Measurements from ENCODE around the gene NRXN3.

Gene NRXN3

GRCh38 chr14:79331830-79332229 lies 1161.7 kb downstream of the NRXN3 start:
- TF ChIP-seq CTBP1 (IDR thresholded peaks at IDR 0.05; ENCODE audit: borderline replicate concordance) (no peak), LEF1 (IDR thresholded peaks at IDR 0.05; ENCODE audit: borderline replicate concordance) (no peak), ELF4 (IDR thresholded peaks at IDR 0.05) (peak; percentile 85), NFRKB (IDR thresholded peaks at IDR 0.05) (no peak), ZNF384 (IDR thresholded peaks at IDR 0.05) (no peak)
- ChIA-PET CTCF (no interaction called here), POLR2A (no interaction called here)
- DNase-seq (ENCODE audit: extremely low spot score) = no peak

- TF ChIP-seq L3MBTL2 (conservative IDR thresholded peaks at IDR 0.05) (no peak), ELF4 (IDR thresholded peaks at IDR 0.05) (no peak), FOXK2 (IDR thresholded peaks at IDR 0.05) (no peak), SUZ12 (IDR thresholded peaks at IDR 0.05) (no peak), SP1 (IDR thresholded peaks at IDR 0.05) (no peak), FOXA1 (IDR thresholded peaks at IDR 0.05) (no peak)
- DNase-seq (ENCODE audit: extremely low spot score) = no peak
- ChIA-PET POLR2A (no interaction called here), CTCF (no interaction called here)
Observed at GRCh38 chr14:79332504-79333197, 1162.5 kb downstream of the NRXN3 start.

- no peak for DNase-seq (ENCODE audit: extremely low spot score)
- TF ChIP-seq LEF1 (IDR thresholded peaks at IDR 0.05; ENCODE audit: borderline replicate concordance) = no peak
- no peak for TF ChIP-seq FOXA1 (IDR thresholded peaks at IDR 0.05)
- no peak for TF ChIP-seq ARNT (IDR thresholded peaks at IDR 0.05)
- no peak for TF ChIP-seq PKNOX1 (IDR thresholded peaks at IDR 0.05)
- TF ChIP-seq SUZ12 (IDR thresholded peaks at IDR 0.05) = no peak
- TF ChIP-seq HDGF (IDR thresholded peaks at IDR 0.05; ENCODE audit: borderline replicate concordance) = no peak
- no peak for TF ChIP-seq L3MBTL2 (conservative IDR thresholded peaks at IDR 0.05)
- TF ChIP-seq FOXM1 (IDR thresholded peaks at IDR 0.05; ENCODE audit: borderline replicate concordance) = no peak
- no peak for TF ChIP-seq CTBP1 (IDR thresholded peaks at IDR 0.05; ENCODE audit: borderline replicate concordance)
- TF ChIP-seq FOXK2 (IDR thresholded peaks at IDR 0.05) = no peak
- TF ChIP-seq ZNF384 (IDR thresholded peaks at IDR 0.05) = no peak
- TF ChIP-seq TARDBP (IDR thresholded peaks at IDR 0.05) = no peak
- no peak for TF ChIP-seq BHLHE40 (IDR thresholded peaks at IDR 0.05; ENCODE audit: borderline replicate concordance)
- no peak for TF ChIP-seq SP1 (IDR thresholded peaks at IDR 0.05)
- no peak for TF ChIP-seq NFRKB (IDR thresholded peaks at IDR 0.05)
- TF ChIP-seq ELF4 (IDR thresholded peaks at IDR 0.05) = no peak
- CTCF ChIA-PET = no interaction called here
- POLR2A ChIA-PET = no interaction called here
Observed at GRCh38 chr14:79333198-79333546, 1163.0 kb downstream of the NRXN3 start.

- ChIA-PET POLR2A (no interaction called here), CTCF (no interaction called here)
- TF ChIP-seq FOXM1 (IDR thresholded peaks at IDR 0.05; ENCODE audit: borderline replicate concordance) (no peak), FOXA1 (IDR thresholded peaks at IDR 0.05) (no peak), PKNOX1 (IDR thresholded peaks at IDR 0.05) (no peak), ARNT (IDR thresholded peaks at IDR 0.05) (no peak), ELF4 (IDR thresholded peaks at IDR 0.05) (no peak), NFRKB (IDR thresholded peaks at IDR 0.05) (no peak), ZNF384 (IDR thresholded peaks at IDR 0.05) (no peak)
- no peak for DNase-seq (ENCODE audit: extremely low spot score)
Observed at GRCh38 chr14:79334272-79334671, 1164.1 kb downstream of the NRXN3 start.

- TF ChIP-seq FOXA1 (IDR thresholded peaks at IDR 0.05) (no peak), NFRKB (IDR thresholded peaks at IDR 0.05) (no peak), SP1 (IDR thresholded peaks at IDR 0.05) (no peak), FOXM1 (IDR thresholded peaks at IDR 0.05; ENCODE audit: borderline replicate concordance) (no peak), FOXK2 (IDR thresholded peaks at IDR 0.05) (no peak), PKNOX1 (IDR thresholded peaks at IDR 0.05) (0 out of 2 replicates have a peak, but pooled peaks have one; percentile 10)
- no peak for DNase-seq (ENCODE audit: extremely low spot score)
- ChIA-PET POLR2A (no interaction called here), CTCF (interaction anchor here (1.1 kb wide), 1 partner anchor 206 kb away, joined by 3 read pairs; no protein-coding TSS in a partner anchor)
Observed at GRCh38 chr14:79337761-79338160, 1167.6 kb downstream of the NRXN3 start.

GRCh38 chr14:79342942-79343341 lies 1172.8 kb downstream of the NRXN3 start:
- POLR2A ChIA-PET = no interaction called here
- no peak for DNase-seq (ENCODE audit: extremely low spot score)
- CTCF ChIA-PET = no interaction called here
- TF ChIP-seq PKNOX1 (IDR thresholded peaks at IDR 0.05) (no peak), SP1 (IDR thresholded peaks at IDR 0.05) (no peak), FOXA1 (IDR thresholded peaks at IDR 0.05) (no peak), L3MBTL2 (conservative IDR thresholded peaks at IDR 0.05) (no peak)

- POLR2A ChIA-PET = no interaction called here
- CTCF ChIA-PET = no interaction called here
- TF ChIP-seq HDGF (IDR thresholded peaks at IDR 0.05; ENCODE audit: borderline replicate concordance) (no peak), SUZ12 (IDR thresholded peaks at IDR 0.05) (no peak), CTBP1 (IDR thresholded peaks at IDR 0.05; ENCODE audit: borderline replicate concordance) (no peak), LEF1 (IDR thresholded peaks at IDR 0.05; ENCODE audit: borderline replicate concordance) (no peak), SP1 (IDR thresholded peaks at IDR 0.05) (no peak), FOXM1 (IDR thresholded peaks at IDR 0.05; ENCODE audit: borderline replicate concordance) (no peak), BHLHE40 (IDR thresholded peaks at IDR 0.05; ENCODE audit: borderline replicate concordance) (no peak), ZNF384 (IDR thresholded peaks at IDR 0.05) (no peak), L3MBTL2 (conservative IDR thresholded peaks at IDR 0.05) (no peak), NFRKB (IDR thresholded peaks at IDR 0.05) (no peak), ARNT (IDR thresholded peaks at IDR 0.05) (no peak), FOXA1 (IDR thresholded peaks at IDR 0.05) (no peak), ELF4 (IDR thresholded peaks at IDR 0.05) (no peak), FOXK2 (IDR thresholded peaks at IDR 0.05) (no peak), PKNOX1 (IDR thresholded peaks at IDR 0.05) (no peak), TARDBP (IDR thresholded peaks at IDR 0.05) (no peak)
- DNase-seq (ENCODE audit: extremely low spot score) = no peak
Observed at GRCh38 chr14:79351011-79351410, 1180.8 kb downstream of the NRXN3 start.

All from HEK293T (cell line).